ENCODE data around the gene UFSP1.

Gene UFSP1

DNA sequence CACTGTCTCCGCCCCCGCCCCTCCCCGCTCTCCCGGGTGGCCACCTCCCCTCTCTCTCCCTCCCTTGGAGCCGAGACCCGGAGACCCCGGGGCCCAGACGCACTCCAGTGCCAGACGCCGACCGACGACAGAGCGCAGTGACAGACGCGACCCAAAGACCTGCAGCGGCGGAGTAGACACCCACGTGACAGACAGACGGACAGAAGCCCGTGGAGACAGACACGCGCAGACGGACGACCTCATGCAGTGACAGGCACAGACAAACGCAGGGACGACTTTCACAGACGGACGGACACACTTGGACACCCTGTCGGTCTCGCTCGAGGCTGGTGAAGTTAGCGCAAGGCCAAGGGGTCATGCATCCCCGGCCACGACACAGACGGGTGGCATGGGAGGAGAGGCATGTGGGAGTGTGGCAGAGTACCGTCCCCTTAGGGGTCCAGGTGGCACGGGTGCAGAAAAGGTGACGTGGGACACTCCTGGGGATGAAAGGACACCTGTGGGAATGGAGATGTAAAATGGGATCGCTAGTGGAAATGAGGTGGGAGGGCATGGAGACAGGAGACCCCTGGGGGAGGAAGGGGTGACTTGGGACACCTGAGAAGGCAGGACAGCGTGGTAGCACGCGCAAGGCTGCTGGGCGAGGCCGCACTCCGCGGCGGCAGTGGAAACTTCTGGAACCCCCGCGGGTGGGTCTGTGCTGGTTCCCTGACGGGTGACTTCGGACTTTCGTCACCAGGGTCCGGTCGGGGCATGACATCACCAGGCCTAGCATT is 6.6 kb upstream of the UFSP1 start:
- no peak for DNase-seq (ENCODE audit: low read depth)

DNA sequence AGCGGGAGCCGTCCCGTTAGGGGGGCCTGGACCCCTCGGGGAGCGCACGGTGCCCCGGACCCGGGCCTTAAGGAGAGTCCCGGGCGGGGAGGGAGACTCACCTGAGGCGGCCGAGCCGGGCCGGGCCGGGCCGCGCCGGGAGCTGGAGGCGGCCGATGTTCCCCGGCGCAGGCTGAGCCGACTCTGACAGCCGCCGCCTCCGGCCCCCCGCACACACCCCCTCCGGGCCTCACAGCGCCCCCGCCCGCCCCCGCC is 6.1 kb upstream of the UFSP1 start, which contains the start of gene ACHE:
Gene ACHE, minus strand, starts transcription at position 188 of the 255 bp plus-strand sequence. CDS start 1,656 bp downstream, outside the sequence.
- no peak for DNase-seq (ENCODE audit: low read depth)

DNA sequence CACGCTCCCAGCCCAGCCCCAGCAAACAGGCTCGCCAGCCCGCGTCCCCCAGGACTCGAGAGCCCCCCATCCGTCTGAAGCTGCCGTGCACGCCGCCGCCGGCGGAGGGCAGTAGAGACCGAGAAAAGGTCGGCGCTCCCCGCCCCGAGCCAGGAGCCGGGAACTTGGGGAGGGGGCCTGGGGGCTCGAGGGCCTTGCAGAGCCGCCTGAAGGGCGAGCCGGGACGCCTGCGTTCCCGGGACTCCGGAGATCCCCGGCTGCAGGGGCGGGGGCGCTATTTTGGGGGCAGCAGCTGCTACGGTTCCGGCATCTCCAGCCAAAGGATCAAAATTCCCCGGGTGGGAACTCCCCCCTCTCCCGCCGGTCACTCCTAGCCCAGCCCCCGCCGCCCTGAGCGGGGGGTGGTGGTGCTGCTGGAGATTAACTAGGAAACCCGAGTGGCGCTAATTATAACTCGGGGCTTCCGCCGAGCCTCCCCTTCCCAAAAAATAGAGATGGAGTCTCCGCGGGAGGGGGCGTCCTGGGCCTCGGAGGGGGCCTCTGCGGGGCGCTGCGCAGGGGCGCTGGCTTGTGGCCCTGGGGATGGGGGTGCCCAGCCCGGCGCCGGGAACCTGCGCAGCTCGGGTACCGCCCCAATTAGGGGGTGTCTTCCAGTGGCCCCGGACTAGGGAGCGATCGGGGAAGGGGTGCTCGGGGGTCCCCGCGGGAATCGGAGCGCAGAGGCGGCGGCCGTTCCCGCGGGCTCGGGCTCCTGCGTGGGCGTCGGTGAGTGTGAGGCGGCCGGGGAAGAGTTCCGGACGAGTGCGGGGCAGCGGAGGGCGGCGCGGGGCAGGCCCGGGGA is 5.6 kb upstream of the UFSP1 start:
- DNase-seq (ENCODE audit: low read depth): no peak

DNA sequence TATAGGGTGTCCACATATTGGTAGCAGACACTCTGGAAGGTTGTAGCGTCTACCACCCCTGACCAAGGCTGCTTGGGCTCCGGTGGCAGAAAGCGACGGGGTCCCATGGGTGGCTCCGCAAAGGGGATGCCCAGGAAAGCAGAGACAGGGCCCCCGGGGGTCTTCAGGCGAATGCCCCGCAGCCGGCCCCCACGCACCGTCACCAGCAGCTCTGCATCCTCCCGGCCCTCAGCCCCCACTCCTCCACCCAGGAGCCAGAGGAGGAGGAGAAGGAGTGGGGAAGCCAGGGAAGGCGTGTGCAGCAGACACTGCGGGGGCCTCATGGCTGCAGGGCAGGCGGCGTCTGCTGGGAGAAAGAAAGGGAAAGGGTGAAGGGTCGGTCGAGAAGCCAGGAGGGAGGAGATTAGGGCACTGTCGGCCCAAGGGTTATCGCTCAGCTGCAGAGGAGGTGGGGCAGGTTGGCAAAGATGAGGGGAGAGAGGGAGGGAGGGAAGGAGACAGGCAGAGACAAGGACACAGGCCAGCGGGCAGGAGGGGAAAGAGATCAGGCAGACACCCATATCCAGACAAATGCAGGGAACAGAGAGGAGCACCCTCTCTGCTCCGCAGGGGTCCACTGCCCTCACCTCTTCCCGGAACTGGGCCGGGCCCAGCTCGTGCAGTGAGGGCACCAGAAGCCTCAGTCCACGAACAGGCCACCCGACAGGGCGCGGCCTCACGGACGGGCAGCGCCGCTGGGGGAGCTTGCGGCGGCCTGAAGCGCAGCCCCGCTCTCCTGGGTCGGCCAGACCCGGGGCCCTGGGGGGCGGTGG is 4.6 kb upstream of the UFSP1 start:
- DNase-seq (ENCODE audit: low read depth): no peak

DNA sequence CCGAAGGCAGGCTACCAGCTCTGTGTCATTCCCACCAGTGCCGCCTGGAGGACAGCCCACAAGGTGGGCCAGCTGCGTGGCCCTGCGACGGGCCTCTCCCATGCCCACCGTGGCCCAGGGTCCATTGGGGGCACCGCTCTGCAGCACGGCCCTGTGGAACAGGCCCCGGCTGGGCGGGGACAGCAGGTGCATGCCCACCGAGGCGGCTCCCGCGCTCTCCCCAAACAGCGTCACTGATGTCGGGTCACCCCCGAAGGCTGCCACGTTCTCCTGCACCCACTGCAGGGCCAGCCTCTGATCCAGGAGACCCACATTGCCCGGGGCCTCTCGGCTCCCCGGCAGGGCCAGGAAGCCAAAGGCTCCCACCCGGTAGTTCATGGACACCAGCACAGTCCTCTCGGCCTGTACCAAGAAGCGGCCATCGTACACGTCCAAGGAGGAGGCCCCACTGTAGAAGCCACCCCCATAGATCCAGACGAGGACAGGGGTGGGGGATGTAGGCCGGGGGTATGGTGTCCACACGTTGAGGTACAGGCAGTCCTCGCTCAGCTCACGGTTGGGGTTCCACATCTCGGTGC is 3.9 kb upstream of the UFSP1 start:
- DNase-seq (ENCODE audit: low read depth): no peak

DNA sequence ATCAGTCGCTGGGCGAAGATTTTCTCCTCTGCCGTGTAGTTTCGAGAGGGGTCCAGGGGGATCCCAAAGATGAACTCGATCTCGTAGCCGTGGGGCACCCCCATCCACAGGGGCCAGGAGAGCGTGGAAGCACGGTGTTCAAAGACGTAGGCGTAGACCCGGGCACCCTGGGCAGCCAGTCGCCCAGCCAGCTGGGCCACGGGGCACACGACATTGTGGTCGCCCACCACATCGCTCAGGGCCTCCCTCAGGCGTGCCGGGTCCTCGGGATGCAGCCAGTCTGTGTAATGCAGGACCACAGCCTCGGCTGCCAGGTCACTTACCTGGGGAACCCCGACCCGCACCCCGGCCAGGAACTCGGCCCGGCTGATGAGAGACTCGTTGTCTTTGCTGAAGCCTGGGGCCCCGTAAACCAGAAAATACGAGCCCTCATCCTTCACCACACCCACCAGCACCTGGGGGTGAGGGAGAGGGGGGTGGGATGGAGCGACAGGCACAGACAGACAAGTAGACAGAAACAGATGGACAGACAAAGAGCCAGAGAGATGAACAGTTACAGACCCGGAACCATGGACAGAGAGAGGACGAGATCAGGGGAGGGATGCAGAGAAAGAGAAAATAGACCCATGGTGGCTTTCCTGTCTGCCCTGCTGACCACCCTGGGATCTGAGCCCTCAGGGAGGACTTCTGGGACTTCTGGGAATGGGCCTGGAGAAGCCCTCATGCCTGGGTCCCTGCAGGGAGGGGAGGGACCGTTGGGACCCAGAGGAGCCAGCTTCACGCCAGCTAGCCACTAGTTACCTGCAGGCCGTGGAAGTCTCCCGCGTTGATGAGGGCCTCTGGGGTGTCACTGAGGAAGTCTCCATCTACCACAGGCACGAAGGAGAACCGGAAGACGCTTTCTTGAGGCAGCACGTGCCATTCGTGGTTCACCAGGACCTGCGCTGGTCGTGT is 3.1 kb upstream of the UFSP1 start:
- no peak for DNase-seq (ENCODE audit: low read depth)

DNA sequence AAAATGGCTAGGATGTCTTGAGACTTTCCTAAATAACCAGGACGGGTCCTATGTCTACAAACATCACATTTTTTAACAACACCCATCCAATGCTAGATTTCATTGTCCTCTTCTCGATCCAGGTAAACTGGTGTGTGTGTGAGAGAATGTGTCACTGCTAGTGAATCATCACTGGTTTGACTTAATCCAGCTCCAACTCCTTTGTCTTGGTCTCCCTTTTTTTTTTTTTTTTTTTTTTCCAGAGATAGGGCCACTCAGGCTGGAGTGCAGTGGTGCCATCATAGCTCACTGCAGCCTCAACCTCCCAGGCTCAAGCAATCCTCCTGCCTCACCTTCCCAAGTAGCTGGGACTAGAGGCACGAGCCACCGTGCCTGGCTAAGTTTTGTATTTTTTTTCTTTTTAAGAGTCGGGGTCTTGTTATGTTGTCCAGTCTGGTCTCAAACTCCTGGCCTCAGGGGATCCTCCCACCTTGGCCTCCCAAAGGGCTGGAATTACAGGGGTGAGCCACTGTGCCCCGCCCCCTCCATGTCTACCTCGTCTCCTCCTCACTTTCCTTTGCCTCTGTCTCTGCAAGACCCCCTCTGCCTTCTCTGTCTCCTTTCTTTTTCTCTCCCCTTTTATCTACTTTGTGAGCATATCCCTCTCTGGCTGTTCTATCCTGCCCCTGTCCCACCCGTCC is 2.2 kb upstream of the UFSP1 start:
- DNase-seq (ENCODE audit: low read depth): no peak

DNA sequence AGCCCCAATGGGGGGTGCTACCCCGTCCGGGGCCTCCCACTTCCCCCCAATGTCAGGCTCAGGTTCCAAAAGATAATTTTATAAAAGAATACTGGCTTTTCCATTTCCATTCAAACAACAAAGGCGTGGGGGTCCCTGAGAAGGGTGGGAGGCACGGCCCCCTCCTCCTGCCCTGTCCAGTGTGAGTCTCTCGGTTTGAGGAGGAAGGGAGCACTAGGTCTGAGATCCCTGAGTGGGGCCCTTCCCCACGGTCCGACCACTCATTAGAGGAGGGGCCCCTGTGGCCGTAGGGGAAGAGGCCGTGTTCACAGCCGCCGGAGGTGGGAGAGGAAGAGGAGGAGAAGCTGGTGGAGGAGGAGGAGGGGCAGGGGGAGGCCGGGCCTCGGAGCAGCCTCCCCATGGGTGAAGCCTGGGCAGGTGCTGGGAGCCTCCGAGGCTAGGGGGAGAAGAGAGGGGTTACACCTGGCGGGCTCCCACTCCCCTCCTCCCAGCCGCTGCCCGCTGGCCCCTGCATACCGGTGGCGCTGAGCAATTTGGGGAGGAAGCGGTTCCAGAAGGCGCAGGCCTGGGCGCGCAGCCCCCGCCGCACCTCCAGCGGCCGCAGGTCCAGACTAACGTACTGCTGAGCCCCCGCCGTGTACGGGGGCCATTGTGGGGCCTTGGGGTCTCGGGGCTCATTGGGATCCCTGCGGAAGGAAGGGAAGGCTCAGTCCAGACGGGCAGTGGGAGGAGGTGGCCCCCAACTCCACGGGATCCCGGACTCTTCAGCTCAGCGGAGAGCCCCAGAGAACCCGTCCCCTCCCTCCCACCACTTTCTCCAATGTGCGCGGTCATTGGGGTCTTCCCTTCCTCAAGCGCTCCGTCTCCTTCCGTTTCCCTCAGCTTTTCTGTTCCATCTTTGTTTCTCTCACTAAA is 1.4 kb upstream of the UFSP1 start:
- DNase-seq (ENCODE audit: low read depth): no peak

DNA sequence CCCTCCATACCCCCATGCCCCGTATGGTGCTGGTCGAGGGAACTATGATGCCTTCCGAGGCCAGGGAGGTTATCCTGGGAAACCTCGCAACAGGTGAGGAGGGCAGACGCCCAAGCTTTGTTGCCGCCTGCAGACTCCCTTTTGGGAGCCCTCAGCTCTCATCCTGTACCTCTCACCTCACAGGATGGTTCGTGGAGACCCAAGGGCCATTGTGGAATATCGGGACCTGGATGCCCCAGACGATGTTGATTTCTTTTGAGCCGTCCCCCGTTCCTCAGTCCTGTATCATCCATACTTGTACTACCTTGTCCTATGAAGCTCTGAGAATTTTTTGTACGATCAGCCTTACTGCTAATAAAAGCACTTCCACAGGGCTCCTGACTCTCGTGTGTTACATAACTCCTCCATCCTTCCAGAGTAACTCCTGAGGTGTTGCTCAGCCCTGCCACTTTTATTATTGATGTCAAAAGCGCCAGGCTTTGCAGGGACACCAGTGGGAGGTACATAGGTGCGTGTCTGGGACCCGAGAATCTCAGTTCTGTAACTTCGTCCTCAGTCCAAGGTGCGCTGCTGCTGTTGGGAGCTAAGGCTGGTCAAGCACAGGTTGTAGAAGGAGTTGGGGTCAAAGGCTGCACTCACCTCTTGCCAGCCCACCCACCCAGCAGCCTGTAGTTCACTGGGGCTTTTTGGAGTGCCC is 1.1 kb downstream of the UFSP1 start:
- no peak for DNase-seq (ENCODE audit: low read depth)

DNA sequence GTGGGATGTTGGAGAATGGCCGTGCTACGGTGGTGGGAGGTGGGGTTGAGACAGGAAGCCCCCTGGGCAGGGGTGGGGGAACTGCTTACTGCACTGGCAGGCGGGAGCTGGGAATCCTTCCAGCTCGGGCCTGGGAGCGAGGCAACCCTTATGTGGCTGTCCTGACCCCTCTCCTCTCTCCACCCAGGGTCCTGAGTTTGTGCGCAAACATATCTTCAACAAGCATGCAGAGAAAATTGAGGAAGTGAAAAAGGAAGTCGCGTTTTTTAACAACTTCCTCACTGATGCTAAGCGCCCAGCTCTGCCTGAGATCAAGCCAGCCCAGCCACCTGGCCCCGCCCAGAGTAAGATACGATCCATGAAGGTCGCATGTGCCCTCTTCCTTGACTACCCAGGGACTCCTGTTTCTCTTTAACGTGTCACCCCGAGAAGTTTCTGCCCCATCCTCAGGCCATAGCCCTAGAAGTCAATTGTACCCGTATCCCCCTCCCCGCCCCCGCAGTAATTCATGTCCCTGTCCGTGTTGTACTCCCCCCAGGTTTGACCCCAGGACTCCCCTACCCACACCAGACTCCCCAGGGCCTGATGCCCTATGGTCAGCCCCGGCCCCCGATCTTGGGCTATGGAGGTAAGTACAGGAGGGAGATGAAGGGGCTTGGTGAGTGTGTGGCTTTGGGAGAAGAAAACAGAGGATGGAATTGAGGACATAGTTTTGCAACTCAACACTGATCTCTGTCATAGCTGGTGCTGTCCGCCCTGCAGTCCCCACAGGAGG is 1.8 kb downstream of the UFSP1 start:
- DNase-seq (ENCODE audit: low read depth): peak; percentile 33

DNA sequence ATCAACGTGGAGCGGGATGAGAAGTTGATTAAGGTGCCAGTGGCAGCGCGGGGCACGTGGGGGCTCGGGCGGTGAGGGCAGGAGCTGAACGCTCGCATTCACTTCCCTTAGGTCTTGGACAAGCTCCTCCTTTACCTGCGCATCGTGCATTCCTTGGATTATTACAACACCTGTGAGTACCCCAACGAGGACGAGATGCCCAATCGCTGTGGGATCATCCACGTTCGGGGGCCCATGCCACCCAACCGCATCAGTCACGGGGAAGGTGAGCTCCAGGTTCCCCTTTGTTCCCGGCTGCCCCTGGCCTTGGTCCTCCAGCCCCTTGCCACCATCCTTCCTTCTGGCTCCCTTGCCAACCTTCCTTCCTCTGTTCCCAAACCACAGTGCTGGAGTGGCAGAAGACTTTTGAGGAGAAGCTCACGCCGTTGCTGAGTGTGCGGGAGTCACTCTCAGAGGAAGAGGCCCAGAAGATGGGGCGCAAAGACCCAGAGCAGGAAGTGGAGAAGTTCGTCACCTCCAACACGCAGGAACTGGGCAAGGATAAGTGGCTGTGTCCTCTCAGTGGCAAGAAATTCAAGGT is 2.5 kb downstream of the UFSP1 start:
- no peak for DNase-seq (ENCODE audit: low read depth)

DNA sequence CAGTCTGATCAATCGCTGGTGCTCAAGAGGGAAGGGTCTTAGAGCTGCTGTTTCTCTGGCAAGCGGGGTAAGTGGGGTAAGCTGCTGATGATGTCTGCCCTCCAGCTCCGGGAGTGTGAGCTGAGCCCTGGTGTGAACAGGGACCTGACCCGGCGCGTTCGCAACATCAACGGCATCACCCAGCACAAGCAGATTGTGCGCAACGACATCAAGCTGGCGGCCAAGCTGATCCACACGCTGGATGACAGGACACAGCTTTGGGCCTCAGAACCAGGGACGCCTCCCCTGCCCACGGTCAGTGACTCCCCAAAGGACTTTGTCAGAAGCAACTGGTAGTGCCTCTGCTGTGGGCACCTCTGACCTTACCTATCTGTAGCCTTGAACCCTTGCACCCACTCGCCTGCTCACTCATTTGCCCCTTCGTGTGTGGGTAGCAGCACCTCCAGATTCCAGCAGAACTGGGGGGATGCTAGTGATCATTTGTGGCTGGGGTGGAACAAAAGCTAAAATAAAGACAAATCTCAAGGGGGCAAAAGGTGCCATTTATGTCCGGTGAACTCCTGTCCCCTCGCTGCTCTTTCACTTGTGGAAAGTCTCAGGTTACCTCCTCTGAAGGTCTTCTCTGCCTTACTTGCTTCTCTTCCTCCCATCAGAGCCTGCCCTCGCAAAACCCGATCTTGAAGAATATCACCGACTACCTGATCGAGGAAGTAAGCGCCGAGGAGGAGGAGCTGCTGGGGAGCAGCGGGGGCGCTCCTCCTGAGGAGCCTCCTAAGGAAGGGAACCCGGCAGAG is 3.2 kb downstream of the UFSP1 start:
- no peak for DNase-seq (ENCODE audit: low read depth)

DNA sequence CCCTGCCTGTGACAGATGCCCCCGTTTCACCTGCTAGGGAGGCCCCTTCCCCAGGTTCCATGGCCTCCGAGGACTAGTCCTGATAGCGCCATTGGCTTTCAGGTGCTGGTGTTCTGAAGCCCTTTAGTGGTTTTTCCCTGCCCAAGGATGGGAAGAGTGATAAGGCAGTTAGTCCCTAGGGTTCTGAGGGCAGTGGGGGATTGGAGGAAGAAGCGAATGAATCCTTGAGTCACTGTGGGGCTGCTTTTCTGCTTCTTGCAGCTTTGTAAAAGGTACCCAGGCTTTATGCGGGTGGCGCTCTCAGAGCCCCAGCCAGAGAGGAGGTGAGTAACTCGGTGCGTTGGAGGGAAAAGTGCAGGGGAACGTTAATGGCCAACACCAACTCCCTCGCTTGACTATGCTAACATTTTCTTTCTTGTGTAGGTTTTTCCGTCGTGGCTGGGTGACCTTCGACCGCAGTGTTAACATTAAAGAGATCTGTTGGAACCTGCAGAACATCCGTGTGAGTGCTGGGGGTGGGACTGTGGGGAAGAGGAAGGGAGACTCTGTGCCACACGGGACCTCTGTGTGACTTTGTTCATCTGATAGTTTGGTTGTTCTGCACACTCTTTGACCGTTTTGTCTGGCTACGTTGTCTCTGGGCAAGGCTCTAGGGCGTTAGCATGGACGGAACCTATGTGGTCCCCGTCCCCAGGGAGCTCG is 3.9 kb downstream of the UFSP1 start:
- no peak for DNase-seq (ENCODE audit: low read depth)

DNA sequence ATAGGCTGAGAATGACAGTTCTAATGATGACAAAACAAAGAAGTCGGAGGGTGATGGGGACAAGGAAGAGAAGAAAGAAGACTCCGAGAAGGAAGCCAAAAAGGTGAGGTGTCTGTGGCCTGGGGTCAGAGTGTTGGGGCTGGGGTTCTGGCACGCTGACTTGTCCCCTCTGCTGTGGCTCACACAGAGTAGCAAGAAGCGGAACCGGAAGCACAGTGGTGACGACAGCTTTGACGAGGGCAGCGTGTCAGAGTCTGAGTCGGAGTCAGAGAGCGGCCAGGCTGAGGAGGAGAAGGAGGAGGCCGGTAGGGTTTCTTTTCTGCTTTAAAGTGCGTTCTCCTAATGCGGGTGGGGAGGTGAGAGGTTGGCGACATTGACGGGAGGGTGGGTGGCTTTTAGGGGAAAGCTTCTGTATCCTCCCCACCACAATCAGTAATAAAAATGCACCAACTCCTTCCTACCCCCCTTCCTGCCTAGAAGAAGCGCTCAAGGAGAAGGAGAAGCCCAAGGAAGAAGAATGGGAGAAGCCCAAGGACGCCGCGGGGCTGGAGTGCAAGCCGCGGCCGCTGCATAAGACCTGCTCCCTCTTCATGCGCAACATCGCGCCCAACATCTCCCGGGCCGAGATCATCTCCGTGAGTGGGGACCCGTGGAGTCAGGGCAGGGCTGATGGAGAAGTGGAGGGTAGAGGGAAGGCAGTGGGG is 4.6 kb downstream of the UFSP1 start:
- peak; percentile 27 for DNase-seq (ENCODE audit: low read depth)

DNA sequence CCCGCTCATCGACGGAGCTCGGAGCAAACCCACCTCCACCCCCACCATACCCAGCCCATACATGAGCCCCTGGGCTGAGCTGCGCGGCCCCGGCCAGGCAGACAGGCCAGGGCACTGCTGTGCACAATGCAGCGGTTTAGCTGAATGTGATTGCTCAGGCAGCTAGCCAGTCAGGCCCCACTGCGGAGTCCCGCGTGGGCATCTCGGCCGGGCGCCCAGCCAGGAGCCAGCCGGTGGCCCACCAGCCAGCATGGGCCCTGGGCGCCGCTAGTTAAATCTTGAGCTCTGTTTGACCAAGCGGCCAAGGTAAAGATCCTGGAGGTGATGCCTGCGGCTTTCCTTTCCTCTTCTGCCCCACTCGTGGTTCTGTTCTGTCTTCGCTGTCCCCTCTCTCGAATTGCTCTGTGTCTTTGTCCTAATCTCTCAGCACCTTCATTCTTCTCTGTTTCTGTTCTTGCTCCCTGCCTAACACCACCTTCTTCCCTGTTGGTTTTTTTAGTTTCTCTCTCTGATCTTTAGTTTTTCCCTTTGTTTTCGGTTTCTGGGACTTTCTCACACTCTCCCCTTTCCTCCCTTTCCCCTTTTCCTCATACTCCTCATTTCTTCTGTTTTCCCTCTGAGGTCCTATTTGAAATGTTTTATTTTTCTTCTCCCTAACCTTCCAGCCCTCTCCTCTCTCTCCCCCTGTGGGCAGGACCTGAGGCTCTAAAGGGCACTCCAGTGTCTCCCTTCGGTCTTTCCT is 6.6 kb downstream of the UFSP1 start:
- no peak for DNase-seq (ENCODE audit: low read depth)
